Naive thymus-derived CD4-positive, alpha-beta T cell (primary cell): ENCODE data around the gene DCAF5. TPM values are rescaled to one million over a fixed set of nuclear protein-coding genes. Genes with fewer than 3 reads are reported as not detected.

Source experiments
- ATAC-seq: fragments of 150-1000 bp; cut with Tn5 transposase; 2 replicates; pipeline ENCODE4 v1.10.0; 2021; ENCODE audit warnings: mild to moderate bottlenecking, moderate library complexity
- CTCF ChIA-PET: fragments of 350-600 bp; sonication (Branson Sonifier 250); formaldehyde crosslinking; loops from one replicate; lab custom pipeline; 2021; ENCODE audit warnings: antibody characterized with exemption; lab: Charles Lee
- POLR2A ChIA-PET: fragments of 350-600 bp; sonication (Branson Sonifier 250); formaldehyde crosslinking; loops from one replicate; lab custom pipeline; 2021; ENCODE audit warnings: antibody characterized with exemption, inconsistent platforms; lab: Charles Lee
- DNase-seq, 9 donors: peaks; one replicate each; pipeline versions ENCODE4 v3.0.0 to v3.0.0-alpha.2; 2020 to 2022; ENCODE audit warnings: mixed read lengths in 1 of 9
- H3K27ac ChIP-seq: one replicate; pipeline ENCODE4 v1.7.0; 2013; ENCODE audit warnings: mild to moderate bottlenecking, low read depth, low read length, moderate library complexity
- H3K27me3 ChIP-seq, 2 donors: one replicate each; pipeline ENCODE4 v1.7.0; 2013; ENCODE audit warnings: low read length in 2 of 2, mild to moderate bottlenecking in 2 of 2, moderate library complexity in 2 of 2; ENCODE audit not compliant: control insufficient read depth in 2 of 2, insufficient read depth in 2 of 2
- H3K36me3 ChIP-seq, 3 experiments: 1 replicate in 2 of 3; 2 replicates in 1 of 3; pipeline ENCODE4 v1.7.0; 2013; ENCODE audit warnings: low read length in 3 of 3, mild to moderate bottlenecking in 3 of 3, moderate library complexity in 1 of 3; ENCODE audit not compliant: insufficient read depth in 3 of 3, control insufficient read depth in 2 of 3
- H3K4me1 ChIP-seq, 2 donors: one replicate each; pipeline ENCODE4 v1.7.0; 2013; ENCODE audit warnings: low read length in 2 of 2, mild to moderate bottlenecking in 2 of 2, moderate library complexity in 1 of 2; ENCODE audit not compliant: control insufficient read depth in 2 of 2, insufficient read depth in 2 of 2
- H3K4me3 ChIP-seq: 2 replicates; pipeline ENCODE4 v1.7.0; 2013; ENCODE audit warnings: mild to moderate bottlenecking, low read length
- H3K9me3 ChIP-seq, 3 experiments: 1 replicate in 2 of 3; 2 replicates in 1 of 3; pipeline ENCODE4 v1.7.0; 2013; ENCODE audit warnings: low read length in 3 of 3; ENCODE audit not compliant: control insufficient read depth in 2 of 3
- H3K27ac Mint-ChIP-seq, 9 donors: one replicate each; pipeline ENCODE4 v1.8.0; 2020 to 2022; ENCODE audit warnings: mixed read lengths in 9 of 9, mild to moderate bottlenecking in 8 of 9, moderate library complexity in 5 of 9, inconsistent platforms in 2 of 9
- H3K27me3 Mint-ChIP-seq, 5 donors: one replicate each; pipeline ENCODE4 v1.8.0; 2021 to 2022; ENCODE audit warnings: mixed read lengths in 5 of 5, mild to moderate bottlenecking in 1 of 5
- H3K36me3 Mint-ChIP-seq, 5 donors: one replicate each; pipeline ENCODE4 v1.8.0; 2020 to 2022; ENCODE audit warnings: mixed read lengths in 5 of 5, mild to moderate bottlenecking in 3 of 5, inconsistent platforms in 1 of 5
- H3K4me1 Mint-ChIP-seq, 7 donors: one replicate each; pipeline ENCODE4 v1.8.0; 2020 to 2022; ENCODE audit warnings: mixed read lengths in 7 of 7, mild to moderate bottlenecking in 3 of 7, inconsistent platforms in 1 of 7
- H3K4me3 Mint-ChIP-seq, 10 donors: one replicate each; pipeline ENCODE4 v1.8.0; 2020 to 2022; ENCODE audit warnings: mild to moderate bottlenecking in 10 of 10, mixed read lengths in 10 of 10, moderate library complexity in 6 of 10, inconsistent platforms in 2 of 10
- H3K9me3 Mint-ChIP-seq, 11 donors: one replicate each; pipeline ENCODE4 v1.8.0; 2020 to 2022; ENCODE audit warnings: mixed read lengths in 11 of 11, mild to moderate bottlenecking in 4 of 11, inconsistent platforms in 1 of 11, moderate library complexity in 1 of 11
- intact Hi-C, 2 donors: fragments of 100-400 bp; cut with micrococcal nuclease; formaldehyde crosslinking; loops; one replicate each; pipeline ENCODE4 v1.15.1; 2023
- polyA plus RNA-seq, 2 donors: library from polyadenylated mRNA; unstranded; fragments of 300-500 nt; fragmentation: Illumina TruSeq; gene quantifications; one replicate each; pipeline ENCODE4 v1.2.3, GENCODE V29; 2021
- total RNA-seq, 6 experiments: library from RNA in 5 of 6; stranded (reverse) in 5 of 6; gene quantifications; 1 replicate in 5 of 6; 2 replicates in 1 of 6; pipeline ENCODE4 v1.2.3 and lab custom pipeline; 2021 to 2026

The DCAF5 gene
- total and polyA plus RNA-seq, 7 experiments from 2014 or later = 43.0 to 89.2 (median 70.4) TPM

DNA sequence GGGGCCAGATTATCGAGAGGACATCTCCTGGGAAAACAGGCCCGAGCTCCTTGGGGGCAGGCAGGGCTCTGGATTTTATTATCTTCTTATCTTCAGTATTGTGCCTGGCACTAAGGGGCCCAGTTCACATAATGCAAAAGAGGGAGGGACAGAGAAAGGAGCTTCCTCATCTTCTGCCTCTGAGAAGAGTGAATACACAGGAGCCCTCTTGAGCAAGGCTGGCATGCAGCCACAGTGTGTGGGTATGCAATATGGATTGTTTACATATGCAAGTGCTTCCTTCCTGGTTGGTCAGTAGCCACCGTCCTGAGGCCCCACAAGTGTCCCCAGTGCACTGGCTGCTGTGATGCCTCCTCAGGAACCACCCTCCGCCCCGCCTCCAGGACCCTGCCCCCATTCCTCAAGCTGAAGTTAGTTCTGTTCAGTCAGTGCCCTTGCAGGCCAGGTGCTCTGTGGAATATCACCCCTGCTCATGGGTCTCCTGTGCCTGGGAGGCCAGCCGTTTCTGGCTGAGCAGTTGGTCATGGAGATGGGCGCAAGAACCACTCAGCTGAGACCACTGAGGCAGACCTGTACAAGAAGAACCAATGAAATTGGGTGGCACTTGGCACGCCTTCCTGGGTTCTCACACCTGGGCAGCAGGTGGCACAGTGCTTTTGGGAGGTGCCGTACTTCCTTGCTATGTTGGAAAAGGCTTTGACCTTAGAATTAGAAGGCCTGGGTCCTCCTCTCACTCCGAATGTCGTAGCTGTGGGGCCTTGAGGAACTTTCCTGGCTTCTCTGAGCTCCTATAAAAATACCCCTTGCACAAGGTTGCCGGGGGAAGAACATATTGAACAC is 138.8 kb downstream of the DCAF5 start:
- ATAC-seq (peak; percentile 90), DNase-seq (no peak)
- ChIA-PET CTCF (no interaction called here), POLR2A (no interaction called here)
- Mint-ChIP-seq H3K27ac (no peak overlapping the region), H3K36me3 (peaks cover 0 to 2% (median 0%) of the 10 kb centered on the region in 5 donors), H3K27me3 (peaks cover 0 to 3% (median 0%) of the 10 kb centered on the region in 5 donors), H3K9me3 (peaks cover 0 to 2% (median 0%) of the 10 kb centered on the region in 11 donors), H3K4me1 (peaks cover 0 to 16% (median 12%) of the 10 kb centered on the region in 7 donors), H3K4me3 (no peak overlapping the region)
- no peaks in the 10 kb centered on the region for H3K27me3 ChIP-seq
- H3K9me3 ChIP-seq = no peaks in the 10 kb centered on the region
- H3K27ac ChIP-seq = no peak overlapping the region
- intact Hi-C loops = no loop called here
- H3K4me1 ChIP-seq = peaks cover 0 to 3% of the 10 kb centered on the region in 2 donors
- H3K4me3 ChIP-seq = no peak overlapping the region
- H3K36me3 ChIP-seq = no peaks in the 10 kb centered on the region

DNA sequence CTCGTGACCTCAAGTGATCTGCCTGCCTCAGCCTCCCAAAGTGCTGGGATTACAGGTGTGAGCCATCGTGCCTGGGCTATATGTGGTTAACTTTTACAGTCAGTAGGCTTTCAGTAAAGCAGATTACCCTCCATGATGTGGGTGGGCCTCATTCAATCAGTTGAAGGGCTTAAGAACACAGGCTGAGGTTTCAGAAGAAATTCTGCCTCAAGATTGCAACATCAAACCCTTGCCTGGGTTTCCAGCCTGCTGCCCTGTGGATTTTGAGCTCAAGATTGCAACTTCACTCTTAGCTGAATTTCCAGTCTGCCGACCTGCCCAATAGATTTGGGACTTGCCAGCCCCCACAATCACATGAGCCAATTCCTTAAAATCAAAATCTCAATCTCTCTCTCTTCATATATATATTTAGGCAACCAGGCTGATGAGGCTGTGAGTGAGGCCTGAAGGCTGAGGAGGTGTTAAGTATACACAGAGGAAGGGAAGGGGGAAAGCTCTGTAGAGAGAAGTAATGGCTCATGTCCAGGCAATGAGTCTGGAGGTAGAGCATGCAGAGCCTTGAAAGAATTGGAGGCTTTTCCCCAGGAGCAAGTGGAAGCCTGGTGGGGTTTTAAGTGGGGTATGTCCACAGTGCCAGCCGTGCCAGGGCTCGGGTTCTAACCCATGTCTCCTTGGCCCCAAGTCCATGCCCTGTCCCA is 140.5 kb downstream of the DCAF5 start:
- no peaks in the 10 kb centered on the region for H3K27me3 Mint-ChIP-seq
- no peaks in the 10 kb centered on the region for H3K36me3 ChIP-seq
- no peak overlapping the region for H3K4me3 Mint-ChIP-seq
- ChIA-PET POLR2A (interaction anchor here (0.9 kb wide), 1 partner anchor 36 kb away, joined by 3 read pairs; no protein-coding TSS in a partner anchor), CTCF (interaction anchor here (0.6 to 1.2 kb wide), 2 partner anchors 56 to 101 kb away, joined by 3 to 6 read pairs; no protein-coding TSS in a partner anchor)
- no peaks in the 10 kb centered on the region for H3K27me3 ChIP-seq
- ATAC-seq (no peak), DNase-seq (no peak)
- peaks cover 0 to 3% of the 10 kb centered on the region in 2 donors for H3K4me1 ChIP-seq
- no peak overlapping the region for H3K4me3 ChIP-seq
- no peak overlapping the region for H3K27ac ChIP-seq
- H3K9me3 Mint-ChIP-seq = peaks cover 0 to 2% (median 0%) of the 10 kb centered on the region in 11 donors
- peak overlapping the region in 2 of 9 donors; percentile 34 to 65 for H3K27ac Mint-ChIP-seq
- peaks cover 0 to 16% (median 12%) of the 10 kb centered on the region in 7 donors for H3K4me1 Mint-ChIP-seq
- H3K9me3 ChIP-seq = no peaks in the 10 kb centered on the region
- intact Hi-C loops = no loop called here
- peaks cover 0 to 2% (median 0%) of the 10 kb centered on the region in 5 donors for H3K36me3 Mint-ChIP-seq

DNA sequence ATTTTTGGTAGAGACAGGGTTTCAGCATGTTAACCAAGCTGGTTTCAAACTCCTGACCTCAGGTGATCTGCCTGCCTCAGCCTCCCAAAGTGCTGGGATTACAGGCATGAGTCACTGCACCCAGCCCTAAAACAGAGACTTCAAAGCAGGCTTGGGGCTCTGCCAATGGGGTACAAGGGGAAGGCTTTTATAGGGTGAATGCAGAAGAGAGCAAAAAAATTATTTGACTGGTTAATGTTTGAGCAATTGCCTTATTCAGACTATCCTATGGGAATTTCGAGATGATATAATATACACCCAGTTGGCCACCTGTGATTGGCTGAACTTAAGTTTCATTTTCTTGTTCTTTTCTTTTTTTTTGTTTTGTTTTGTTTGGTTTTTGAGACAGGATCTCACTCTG is 142.3 kb downstream of the DCAF5 start:
- ATAC-seq (no peak), DNase-seq (no peak)
- Mint-ChIP-seq H3K36me3 (peaks cover 0 to 2% (median 0%) of the 10 kb centered on the region in 5 donors), H3K4me1 (peaks cover 0 to 17% (median 9%) of the 10 kb centered on the region in 7 donors), H3K4me3 (no peak overlapping the region), H3K27ac (peak overlapping the region in 4 of 9 donors; percentile 28 to 69 (median 49)), H3K27me3 (no peaks in the 10 kb centered on the region), H3K9me3 (peaks cover 0 to 2% (median 0%) of the 10 kb centered on the region in 11 donors)
- ChIA-PET POLR2A (no interaction called here), CTCF (no interaction called here)
- Histone ChIP-seq H3K4me1 (peaks cover 0 to 3% of the 10 kb centered on the region in 2 donors), H3K9me3 (no peaks in the 10 kb centered on the region), H3K36me3 (no peaks in the 10 kb centered on the region), H3K27me3 (no peaks in the 10 kb centered on the region), H3K27ac (no peak overlapping the region), H3K4me3 (no peak overlapping the region)
- intact Hi-C loops = loop anchor here in 1 of 2 donors (2.0 kb wide), 1 partner anchor 100 kb away; no protein-coding TSS in a partner anchor

DNA sequence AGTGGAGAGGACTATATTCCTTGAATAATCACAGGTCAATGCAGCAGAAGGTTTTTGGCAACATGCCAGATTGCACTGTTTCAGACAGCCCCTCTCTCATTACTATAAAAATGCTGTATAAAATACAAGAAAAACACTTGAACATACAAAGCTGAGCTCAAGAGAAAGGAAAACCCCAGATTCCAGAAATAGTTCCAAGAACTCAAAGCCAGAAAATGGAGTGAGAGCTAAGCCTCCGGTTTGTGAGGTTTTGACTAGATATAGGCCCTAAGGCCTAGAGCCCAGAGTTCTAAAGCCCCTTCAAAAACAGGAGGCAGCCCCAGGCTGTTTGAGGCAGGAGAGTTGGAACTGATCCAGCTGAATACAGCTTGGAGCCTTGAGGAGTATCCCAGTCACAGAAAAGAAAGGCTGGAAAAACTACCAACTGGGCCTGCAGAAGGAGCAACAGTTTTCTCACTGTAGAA is 144.5 kb downstream of the DCAF5 start:
- POLR2A ChIA-PET = interaction anchor here (0.6 kb wide), 1 partner anchor 9 kb away, joined by 3 read pairs; no protein-coding TSS in a partner anchor
- Histone ChIP-seq H3K9me3 (no peaks in the 10 kb centered on the region), H3K4me3 (no peak overlapping the region), H3K27ac (no peak overlapping the region), H3K27me3 (no peaks in the 10 kb centered on the region), H3K36me3 (no peaks in the 10 kb centered on the region), H3K4me1 (peaks cover 0 to 3% of the 10 kb centered on the region in 2 donors)
- ATAC-seq = no peak
- Mint-ChIP-seq H3K36me3 (peaks cover 0 to 2% (median 0%) of the 10 kb centered on the region in 5 donors), H3K27ac (peak overlapping the region in 1 of 9 donors; percentile 10), H3K4me1 (peaks cover 3 to 12% (median 9%) of the 10 kb centered on the region in 7 donors), H3K4me3 (no peak overlapping the region), H3K9me3 (peaks cover 0 to 2% (median 0%) of the 10 kb centered on the region in 11 donors), H3K27me3 (peaks cover 0 to 5% (median 0%) of the 10 kb centered on the region in 5 donors)
- no peak for DNase-seq
- CTCF ChIA-PET = no interaction called here
- intact Hi-C loops = no loop called here

DNA sequence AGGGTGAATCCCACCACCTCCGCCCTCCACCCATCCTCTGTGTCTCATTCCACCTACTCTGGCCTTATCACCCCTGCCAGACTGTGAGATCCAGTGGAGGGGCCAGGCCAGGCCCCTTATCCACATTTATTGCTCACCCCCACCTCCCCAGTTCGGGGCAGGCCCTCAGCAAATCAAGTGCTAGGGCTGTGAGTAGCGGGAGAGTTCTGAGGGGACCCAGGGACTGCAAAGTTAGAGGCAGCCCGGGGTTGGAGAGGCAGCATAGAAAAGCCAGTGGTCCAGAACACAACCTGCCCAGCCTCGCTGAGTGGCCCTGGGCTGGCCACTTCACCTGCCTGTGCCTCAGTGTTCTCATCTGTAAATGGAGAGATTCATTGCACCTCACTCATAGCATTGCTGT is 146.6 kb downstream of the DCAF5 start:
- intact Hi-C loops = no loop called here
- CTCF ChIA-PET = interaction anchor here (6.5 kb wide), 1 partner anchor 96 kb away, joined by 54 read pairs; no protein-coding TSS in a partner anchor
- DNase-seq (no peak), ATAC-seq (no peak)
- Mint-ChIP-seq H3K4me3 (no peak overlapping the region), H3K27ac (no peak overlapping the region), H3K27me3 (peaks cover 0 to 5% (median 0%) of the 10 kb centered on the region in 5 donors), H3K4me1 (peaks cover 7 to 16% (median 11%) of the 10 kb centered on the region in 7 donors), H3K9me3 (peaks cover 0 to 2% (median 0%) of the 10 kb centered on the region in 11 donors), H3K36me3 (peaks cover 0 to 2% (median 0%) of the 10 kb centered on the region in 5 donors)
- POLR2A ChIA-PET = no interaction called here
- H3K4me1 ChIP-seq = peaks cover 0 to 3% of the 10 kb centered on the region in 2 donors
- no peak overlapping the region for H3K27ac ChIP-seq
- no peaks in the 10 kb centered on the region for H3K9me3 ChIP-seq
- no peaks in the 10 kb centered on the region for H3K36me3 ChIP-seq
- H3K27me3 ChIP-seq = no peaks in the 10 kb centered on the region
- no peak overlapping the region for H3K4me3 ChIP-seq

DNA sequence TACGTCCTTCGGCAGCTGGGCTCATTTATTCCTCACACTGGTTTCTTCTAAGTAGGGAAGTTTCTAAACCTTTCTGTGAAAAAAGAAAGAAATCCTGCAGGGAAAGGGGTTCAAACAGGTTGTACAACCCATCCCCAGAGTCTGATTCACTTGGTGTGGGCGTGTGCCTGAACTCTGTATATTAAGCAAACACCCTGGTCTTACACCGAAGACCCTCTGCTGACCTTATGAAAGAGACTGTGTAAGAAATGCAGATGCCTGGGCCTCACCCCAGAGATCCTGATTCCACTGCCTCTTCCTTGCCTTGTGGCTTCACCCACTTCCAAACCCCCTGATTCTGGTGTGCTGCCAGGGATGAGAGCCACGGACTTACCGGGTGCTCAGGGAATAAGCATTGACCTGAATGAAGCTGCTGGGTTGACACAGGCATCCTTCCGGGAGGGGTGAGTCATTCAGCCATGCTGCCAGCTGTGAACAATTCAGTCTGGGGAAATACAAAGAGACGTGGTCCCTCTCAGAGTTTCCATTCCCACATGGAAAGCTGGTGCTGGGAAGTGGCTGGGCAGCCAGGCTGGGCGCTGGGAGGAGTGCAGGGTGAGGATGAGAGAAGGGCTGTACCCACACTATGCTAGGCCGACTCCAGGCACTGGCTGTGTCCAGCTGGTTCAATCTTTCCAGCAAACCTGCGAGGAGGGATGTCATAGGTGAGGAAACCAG is 147.3 kb downstream of the DCAF5 start:
- no peak overlapping the region for H3K4me3 ChIP-seq
- Mint-ChIP-seq H3K4me1 (peaks cover 7 to 12% (median 9%) of the 10 kb centered on the region in 7 donors), H3K9me3 (peaks cover 0 to 4% (median 0%) of the 10 kb centered on the region in 11 donors), H3K36me3 (peaks cover 0 to 2% (median 0%) of the 10 kb centered on the region in 5 donors), H3K4me3 (no peak overlapping the region), H3K27me3 (peaks cover 0 to 5% (median 0%) of the 10 kb centered on the region in 5 donors), H3K27ac (no peak overlapping the region)
- POLR2A ChIA-PET = no interaction called here
- ATAC-seq = no peak
- no peaks in the 10 kb centered on the region for H3K27me3 ChIP-seq
- no peaks in the 10 kb centered on the region for H3K9me3 ChIP-seq
- H3K27ac ChIP-seq = no peak overlapping the region
- intact Hi-C loops = no loop called here
- H3K36me3 ChIP-seq = no peaks in the 10 kb centered on the region
- H3K4me1 ChIP-seq = no peaks in the 10 kb centered on the region
- CTCF ChIA-PET = interaction anchor here (1.3 to 6.5 kb wide), 2 partner anchors 19 to 95 kb away, joined by 3 to 54 read pairs; no protein-coding TSS in a partner anchor
- no peak for DNase-seq
